Spleen (tissue), 11 donors: ENCODE results near the gene ERLEC1. TPM values are rescaled to one million over a fixed set of nuclear protein-coding genes. Genes with fewer than 3 reads are reported as not detected.

Source experiments
- DNase-seq: peaks from one replicate; pipeline ENCODE4 v3.0.0-alpha.2; 2020
- H3K27ac ChIP-seq, 8 donors: fragments of 200-600 bp; sonication (generic) in 7 of 8; 1 replicate in 4 of 8; 2 replicates in 4 of 8; pipeline versions ENCODE4 v1.5.0 to v1.8.0; 2016 to 2021; ENCODE audit warnings: inconsistent platforms in 4 of 8, mild to moderate bottlenecking in 4 of 8, moderate library complexity in 1 of 8
- H3K27me3 ChIP-seq, 7 donors: fragments of 200-600 bp; sonication (generic) in 6 of 7; replicated peaks in 1 of 7; 1 replicate in 4 of 7; 2 replicates in 3 of 7; pipeline versions ENCODE4 v1.5.0 to v1.8.0; 2016 to 2021; ENCODE audit warnings: inconsistent platforms in 3 of 7, mild to moderate bottlenecking in 1 of 7
- H3K36me3 ChIP-seq, 6 donors: fragments of 200-600 bp; sonication (generic) in 5 of 6; 1 replicate in 4 of 6; 2 replicates in 2 of 6; pipeline versions ENCODE4 v1.5.0 to v1.8.0; 2016 to 2021; ENCODE audit warnings: inconsistent platforms in 2 of 6
- H3K4me1 ChIP-seq, 6 donors: fragments of 200-600 bp; sonication (generic) in 5 of 6; 1 replicate in 3 of 6; 2 replicates in 3 of 6; pipeline versions ENCODE4 v1.5.0 to v1.8.0; 2016 to 2021; ENCODE audit warnings: inconsistent platforms in 3 of 6
- H3K4me3 ChIP-seq, 8 donors: fragments of 200-600 bp; sonication (generic) in 7 of 8; 1 replicate in 4 of 8; 2 replicates in 4 of 8; pipeline versions ENCODE4 v1.5.0 to v1.8.0; 2016 to 2021; ENCODE audit warnings: inconsistent platforms in 4 of 8, mild to moderate bottlenecking in 4 of 8, moderate library complexity in 2 of 8
- H3K9me3 ChIP-seq, 8 donors: fragments of 200-600 bp; sonication (generic) in 7 of 8; 1 replicate in 4 of 8; 2 replicates in 4 of 8; pipeline versions ENCODE4 v1.5.0 to v1.8.0; 2016 to 2021; ENCODE audit warnings: inconsistent platforms in 4 of 8
- POLR2A ChIP-seq, 3 donors: fragments of 450-650 bp; IDR thresholded peaks; one replicate each; pipeline ENCODE4 v1.5.1; 2017; ENCODE audit warnings: antibody characterized with exemption in 3 of 3, mild to moderate bottlenecking in 1 of 3
- POLR2AphosphoS5 ChIP-seq, 3 donors: sonication (generic); formaldehyde crosslinking; IDR thresholded peaks; one replicate each; pipeline ENCODE4 v1.5.1; 2017; ENCODE audit warnings: antibody characterized with exemption in 3 of 3
- WGBS, 5 donors: extraction: QIAGEN DNeasy Blood & Tissue Kit in 3 of 5; methylation state at CpG; one replicate each; pipeline versions ENCODE4 v1.1.5 to v1.1.7; 2013 to 2018; 5-methylcytosine and 5-hydroxymethylcytosine counted together
- intact Hi-C: fragments of 100-400 bp; cut with DNase I; formaldehyde crosslinking; loops from one replicate; pipeline ENCODE4 v1.15.0; 2023; ENCODE audit warnings: low total_unique reads
- polyA plus RNA-seq, 3 donors: library from polyadenylated mRNA; stranded (reverse); fragments of 200-250 nt; gene quantifications; one replicate each; pipeline ENCODE4 v1.2.1, GENCODE V29; 2013
- total RNA-seq, 7 donors: library from RNA; depleted of rRNA in 3 of 7; stranded (reverse); fragments of >200 nt in 3 of 7; fragmentation: NEBNext Ultra II Directional in 4 of 7; extraction: Animal tissue kit (Norgen Biotek cat#: 25700) in 4 of 7; gene quantifications; one replicate each; pipeline versions ENCODE4 v1.1.0 to v1.2.1, GENCODE V29; 2016 to 2021
- TF ChIP-seq, protein P1 (sequence below), 11 experiments: fragments of 200-600 bp in 7 of 11; fragments of 450-650 bp in 4 of 11; sonication (generic) in 4 of 11; IDR thresholded peaks in 8 of 11; conservative IDR thresholded peaks in 3 of 11; 1 replicate in 7 of 11; 2 replicates in 4 of 11; pipeline versions ENCODE4 v1.4.0 to v1.8.0; 2016 to 2021; ENCODE audit warnings: antibody characterized with exemption in 11 of 11, inconsistent platforms in 4 of 11, mild to moderate bottlenecking in 1 of 11
- donor health status: healthy with polysubstance abuse.
- donor health status: DM: no; HTN: no; CAD: no; lungs with moderate emphysema.
- donor health status: DM: no; HTN: no; CAD: no.
- donor health status: Bipolar disorder and iron deficiency.
- donor health status: healthy.
- donor health status: DM: no; HTN: no; CAD: no.
- donor health status: DM: yes; HTN: yes; CAD: no.

ERLEC1 gene
- total and polyA plus RNA-seq, 10 donors, result 12.7 to 56.4 (median 31.7) TPM

DNA sequence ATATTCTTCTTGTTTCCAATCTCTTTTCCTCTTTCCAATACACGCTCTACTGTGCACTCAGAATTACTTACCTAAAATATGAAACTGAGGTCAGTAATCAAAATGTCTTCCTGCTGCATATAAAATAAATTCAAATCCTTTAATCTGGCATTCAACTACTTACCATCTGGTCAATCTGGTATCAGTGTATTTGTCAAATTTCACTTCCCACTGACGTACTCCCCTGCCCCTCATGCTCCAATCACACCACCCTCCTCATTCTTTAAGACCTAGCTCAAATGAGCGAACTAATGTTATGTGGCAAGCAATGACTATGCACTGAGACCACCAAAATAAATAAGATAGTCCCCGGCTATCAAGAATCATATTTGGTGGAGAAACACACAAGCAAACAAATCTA is 6.8 kb upstream of the ERLEC1 start:
- TF ChIP-seq, protein P1, sequence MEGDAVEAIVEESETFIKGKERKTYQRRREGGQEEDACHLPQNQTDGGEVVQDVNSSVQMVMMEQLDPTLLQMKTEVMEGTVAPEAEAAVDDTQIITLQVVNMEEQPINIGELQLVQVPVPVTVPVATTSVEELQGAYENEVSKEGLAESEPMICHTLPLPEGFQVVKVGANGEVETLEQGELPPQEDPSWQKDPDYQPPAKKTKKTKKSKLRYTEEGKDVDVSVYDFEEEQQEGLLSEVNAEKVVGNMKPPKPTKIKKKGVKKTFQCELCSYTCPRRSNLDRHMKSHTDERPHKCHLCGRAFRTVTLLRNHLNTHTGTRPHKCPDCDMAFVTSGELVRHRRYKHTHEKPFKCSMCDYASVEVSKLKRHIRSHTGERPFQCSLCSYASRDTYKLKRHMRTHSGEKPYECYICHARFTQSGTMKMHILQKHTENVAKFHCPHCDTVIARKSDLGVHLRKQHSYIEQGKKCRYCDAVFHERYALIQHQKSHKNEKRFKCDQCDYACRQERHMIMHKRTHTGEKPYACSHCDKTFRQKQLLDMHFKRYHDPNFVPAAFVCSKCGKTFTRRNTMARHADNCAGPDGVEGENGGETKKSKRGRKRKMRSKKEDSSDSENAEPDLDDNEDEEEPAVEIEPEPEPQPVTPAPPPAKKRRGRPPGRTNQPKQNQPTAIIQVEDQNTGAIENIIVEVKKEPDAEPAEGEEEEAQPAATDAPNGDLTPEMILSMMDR (IDR thresholded peaks at IDR 0.05 in 8 of 11, conservative IDR thresholded peaks at IDR 0.05 in 3 of 11), result no peak
- no peak for TF ChIP-seq POLR2A (IDR thresholded peaks at IDR 0.05)
- TF ChIP-seq POLR2AphosphoS5 (IDR thresholded peaks at IDR 0.05), result no peak
- 89 to 97% (median 90%) methylated on average over 4 of the region's 4 CpGs for WGBS, 5 donors
- Histone ChIP-seq H3K9me3 (no peaks in the 10 kb centered on the region), H3K27me3 (no peaks in the 10 kb centered on the region), H3K27ac (no peak overlapping the region), H3K4me1 (peaks cover 12 to 33% (median 15%) of the 10 kb centered on the region in 6 donors), H3K4me3 (no peak overlapping the region), H3K36me3 (peaks cover 0 to 52% (median 9%) of the 10 kb centered on the region in 6 donors)
- intact Hi-C loops, result no loop called here
- DNase-seq, result no peak

DNA sequence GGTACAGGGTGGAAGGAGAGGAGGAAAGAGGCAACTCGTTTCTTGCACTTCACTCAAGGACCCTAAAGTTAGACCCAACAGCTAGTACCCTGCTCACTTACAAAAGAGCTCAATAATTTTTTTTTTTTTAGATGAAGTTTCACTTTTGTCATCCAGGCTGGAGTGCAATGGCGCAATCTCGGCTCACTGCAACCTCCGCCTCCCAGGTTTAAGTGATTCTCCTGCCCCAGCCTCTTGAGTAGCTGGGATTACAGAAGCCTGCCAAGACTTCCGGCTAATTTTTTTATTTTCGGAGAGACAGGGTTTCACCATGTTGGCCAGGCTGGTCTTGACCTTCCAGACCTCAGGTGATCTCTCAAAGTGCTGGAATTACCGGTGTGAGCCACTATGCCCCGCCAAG is 4.2 kb upstream of the ERLEC1 start:
- Histone ChIP-seq H3K27ac (no peak overlapping the region), H3K27me3 (no peaks in the 10 kb centered on the region), H3K9me3 (no peaks in the 10 kb centered on the region), H3K4me3 (no peak overlapping the region), H3K4me1 (peaks cover 19 to 52% (median 30%) of the 10 kb centered on the region in 6 donors), H3K36me3 (peaks cover 0 to 36% (median 5%) of the 10 kb centered on the region in 6 donors)
- intact Hi-C loops, result no loop called here
- TF ChIP-seq, protein P1 (IDR thresholded peaks at IDR 0.05 in 8 of 11, conservative IDR thresholded peaks at IDR 0.05 in 3 of 11), result no peak
- TF ChIP-seq POLR2A (IDR thresholded peaks at IDR 0.05) (no peak), POLR2AphosphoS5 (IDR thresholded peaks at IDR 0.05) (no peak)
- no peak for DNase-seq
- WGBS, 5 donors, result 77 to 86% (median 82%) methylated on average over 8 of the region's 8 CpGs

DNA sequence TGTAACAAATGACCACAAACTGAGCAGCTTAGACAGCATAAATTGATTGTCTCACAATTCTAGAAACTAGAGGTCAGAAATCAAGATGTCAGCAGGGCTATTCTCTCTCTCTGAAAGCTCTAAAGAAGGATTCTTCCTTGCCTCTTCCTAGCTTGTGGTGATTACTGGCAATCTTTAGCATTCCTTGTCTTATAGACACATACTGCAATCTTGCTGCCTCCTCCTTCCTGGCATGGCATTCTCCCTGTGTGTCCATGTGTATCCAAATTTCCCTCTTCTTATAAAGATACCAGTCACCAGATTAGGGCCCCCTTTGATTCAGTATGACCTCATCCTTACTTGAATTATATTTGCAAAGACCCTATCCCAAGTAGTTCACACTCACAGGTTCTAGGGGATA is 2.4 kb upstream of the ERLEC1 start:
- no peaks in the 10 kb centered on the region for H3K27me3 ChIP-seq
- H3K36me3 ChIP-seq, result peaks cover 0 to 29% (median 5%) of the 10 kb centered on the region in 6 donors
- no peak for DNase-seq
- intact Hi-C loops, result no loop called here
- no peak overlapping the region for H3K27ac ChIP-seq
- TF ChIP-seq POLR2AphosphoS5 (IDR thresholded peaks at IDR 0.05) (no peak), POLR2A (IDR thresholded peaks at IDR 0.05) (no peak)
- TF ChIP-seq, protein P1 (IDR thresholded peaks at IDR 0.05 in 8 of 11, conservative IDR thresholded peaks at IDR 0.05 in 3 of 11), result no peak
- no peaks in the 10 kb centered on the region for H3K9me3 ChIP-seq
- H3K4me3 ChIP-seq, result peak overlapping the region in 1 of 8 donors; percentile 94
- peaks cover 31 to 69% (median 42%) of the 10 kb centered on the region in 6 donors for H3K4me1 ChIP-seq

DNA sequence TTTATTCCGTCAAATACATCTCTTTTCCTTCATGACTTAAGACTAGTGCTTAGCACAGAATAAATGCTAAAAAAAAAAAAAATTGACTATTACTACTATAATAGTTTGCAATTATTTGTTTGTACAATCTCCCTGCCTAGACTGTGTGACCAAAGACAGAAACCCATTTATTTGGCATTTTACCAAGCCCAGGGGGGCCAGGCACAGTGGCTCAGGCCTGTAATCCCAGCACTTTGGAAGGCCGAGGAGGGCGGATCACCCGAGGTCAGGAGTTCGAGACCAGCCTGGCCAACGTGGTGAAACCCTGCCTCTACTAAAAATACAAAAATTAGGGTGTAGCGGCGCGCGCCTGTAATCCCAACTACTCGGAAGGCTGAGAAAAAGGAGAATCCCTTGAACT is 1.5 kb upstream of the ERLEC1 start:
- Histone ChIP-seq H3K4me1 (peaks cover 31 to 77% (median 45%) of the 10 kb centered on the region in 6 donors), H3K27me3 (no peaks in the 10 kb centered on the region), H3K27ac (peak overlapping the region in 1 of 8 donors; percentile 92), H3K9me3 (no peaks in the 10 kb centered on the region), H3K36me3 (peaks cover 0 to 19% (median 4%) of the 10 kb centered on the region in 6 donors), H3K4me3 (peak overlapping the region in 7 of 8 donors; percentile 61 to 94 (median 82))
- TF ChIP-seq POLR2AphosphoS5 (IDR thresholded peaks at IDR 0.05) (no peak), POLR2A (IDR thresholded peaks at IDR 0.05) (no peak)
- TF ChIP-seq, protein P1 (IDR thresholded peaks at IDR 0.05 in 8 of 11, conservative IDR thresholded peaks at IDR 0.05 in 3 of 11), result no peak
- WGBS, 5 donors, result 66 to 80% (median 76%) methylated on average over 11 of the region's 11 CpGs
- no peak for DNase-seq
- intact Hi-C loops, result no loop called here
